Ramos (cell line): Measurements from ENCODE around the gene DENND1A.

Experiments used
- in situ Hi-C: fragments of 300-500 bp; cut with MboI; formaldehyde crosslinking; loops from one replicate; pipeline ENCODE4 v1.14.3; 2022; ENCODE audit warnings: low sequenced_read_pairs; ENCODE audit not compliant: unreplicated experiment

DENND1A gene

GRCh38 chr9:123331346-123332060 lies 598.4 kb downstream of the DENND1A start:
- in situ Hi-C loops, result loop anchor here (25.0 kb wide), 1 partner anchor 419 kb away; the partner anchor contains the start of genes RC3H2 and ZBTB6
